Esophagus squamous epithelium (tissue), 5 donors: Measurements from ENCODE around the gene MAML3. TPM values are rescaled to one million over a fixed set of nuclear protein-coding genes. Genes with fewer than 3 reads are reported as not detected.

Experiments used
- DNase-seq: peaks from one replicate; lab custom pipeline; 2025; lab: John Stamatoyannopoulos, UW
- H3K27ac ChIP-seq, 4 donors: fragments of 200-600 bp; sonication (generic); one replicate each; pipeline ENCODE4 v1.5.1; 2016 to 2019; ENCODE audit warnings: mild to moderate bottlenecking in 1 of 4
- H3K27me3 ChIP-seq, 4 donors: fragments of 200-600 bp; sonication (generic); 1 replicate in 3 of 4; 2 replicates in 1 of 4; pipeline versions ENCODE4 v1.5.1 to v1.6.0; 2017 to 2021; ENCODE audit warnings: antibody characterized with exemption in 1 of 4
- H3K36me3 ChIP-seq, 3 donors: fragments of 200-600 bp; sonication (generic); one replicate each; pipeline ENCODE4 v1.5.1; 2016 to 2019
- H3K4me1 ChIP-seq, 3 donors: fragments of 200-600 bp; sonication (generic); one replicate each; pipeline ENCODE4 v1.5.1; 2017 to 2019
- H3K4me3 ChIP-seq, 4 donors: fragments of 200-600 bp; sonication (generic); 1 replicate in 3 of 4; 2 replicates in 1 of 4; pipeline ENCODE4 v1.5.1; 2016 to 2019; ENCODE audit warnings: mild to moderate bottlenecking in 2 of 4, moderate library complexity in 1 of 4
- H3K9me3 ChIP-seq, 3 donors: fragments of 200-600 bp; sonication (generic); one replicate each; pipeline ENCODE4 v1.5.1; 2016 to 2019
- POLR2A ChIP-seq, 4 donors: fragments of 450-650 bp; IDR thresholded peaks; one replicate each; pipeline ENCODE4 v1.6.1; 2017; ENCODE audit warnings: antibody characterized with exemption in 4 of 4, mild to moderate bottlenecking in 4 of 4, moderate library complexity in 3 of 4
- WGBS, 2 donors: methylation state at CpG; one replicate each; pipeline ENCODE4 v1.1.5; 2018; 5-methylcytosine and 5-hydroxymethylcytosine counted together
- intact Hi-C: fragments of 100-400 bp; cut with DNase I; formaldehyde crosslinking; loops from one replicate; pipeline ENCODE4 v1.15.0; 2022
- total RNA-seq, 4 donors: library from RNA; depleted of rRNA; stranded (reverse); fragments of >200 nt; gene quantifications; one replicate each; pipeline ENCODE4 v1.1.0, GENCODE V29; 2016
- TF ChIP-seq, protein P1 (sequence below), 6 experiments: fragments of 450-650 bp in 4 of 6; fragments of 200-600 bp in 2 of 6; sonication (generic) in 2 of 6; IDR thresholded peaks; one replicate each; pipeline ENCODE4 v1.5.1; 2016 to 2019; ENCODE audit warnings: antibody characterized with exemption in 6 of 6, mild to moderate bottlenecking in 4 of 6, moderate library complexity in 4 of 6
- donor health status: DM: yes; HTN: yes; CAD: no.

Gene MAML3
- total RNA-seq, 4 donors from 2014 or later = 6.9 to 14.2 (median 8.9) TPM

DNA sequence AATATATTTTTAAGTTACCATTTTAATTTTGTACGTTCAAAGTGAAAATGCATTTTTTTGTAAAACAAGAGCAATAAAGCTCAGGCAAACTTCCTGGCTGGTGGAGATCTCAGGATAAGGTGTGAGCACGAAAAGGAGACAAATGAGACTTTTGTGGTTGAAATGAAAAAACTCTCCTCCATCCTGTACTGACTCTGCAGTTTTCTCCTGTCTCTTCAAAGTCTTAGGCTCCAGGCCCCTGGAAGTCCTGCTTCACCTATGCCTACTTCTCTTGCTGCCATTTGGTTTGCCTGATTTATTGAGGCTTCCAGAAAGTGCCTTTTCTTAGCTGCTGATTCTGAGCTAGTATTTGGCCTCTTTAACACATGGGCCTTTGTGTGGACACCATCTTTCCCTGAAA lies 77.7 kb downstream of the MAML3 start:
- no peaks in the 10 kb centered on the region for H3K27me3 ChIP-seq
- no peaks in the 10 kb centered on the region for H3K9me3 ChIP-seq
- H3K4me3 ChIP-seq = no peak overlapping the region
- no peaks in the 10 kb centered on the region for H3K36me3 ChIP-seq
- WGBS, 2 donors = 76% methylated on average over 2 of the region's 2 CpGs
- peaks cover 0 to 1% (median 0%) of the 10 kb centered on the region in 3 donors for H3K4me1 ChIP-seq
- no peak overlapping the region for H3K27ac ChIP-seq
- no peak for DNase-seq
- intact Hi-C loops = no loop called here
- TF ChIP-seq, protein P1, sequence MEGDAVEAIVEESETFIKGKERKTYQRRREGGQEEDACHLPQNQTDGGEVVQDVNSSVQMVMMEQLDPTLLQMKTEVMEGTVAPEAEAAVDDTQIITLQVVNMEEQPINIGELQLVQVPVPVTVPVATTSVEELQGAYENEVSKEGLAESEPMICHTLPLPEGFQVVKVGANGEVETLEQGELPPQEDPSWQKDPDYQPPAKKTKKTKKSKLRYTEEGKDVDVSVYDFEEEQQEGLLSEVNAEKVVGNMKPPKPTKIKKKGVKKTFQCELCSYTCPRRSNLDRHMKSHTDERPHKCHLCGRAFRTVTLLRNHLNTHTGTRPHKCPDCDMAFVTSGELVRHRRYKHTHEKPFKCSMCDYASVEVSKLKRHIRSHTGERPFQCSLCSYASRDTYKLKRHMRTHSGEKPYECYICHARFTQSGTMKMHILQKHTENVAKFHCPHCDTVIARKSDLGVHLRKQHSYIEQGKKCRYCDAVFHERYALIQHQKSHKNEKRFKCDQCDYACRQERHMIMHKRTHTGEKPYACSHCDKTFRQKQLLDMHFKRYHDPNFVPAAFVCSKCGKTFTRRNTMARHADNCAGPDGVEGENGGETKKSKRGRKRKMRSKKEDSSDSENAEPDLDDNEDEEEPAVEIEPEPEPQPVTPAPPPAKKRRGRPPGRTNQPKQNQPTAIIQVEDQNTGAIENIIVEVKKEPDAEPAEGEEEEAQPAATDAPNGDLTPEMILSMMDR (IDR thresholded peaks at IDR 0.05) = no peak
- no peak for TF ChIP-seq POLR2A (IDR thresholded peaks at IDR 0.05)

- Histone ChIP-seq H3K4me1 (peaks cover 0 to 8% (median 0%) of the 10 kb centered on the region in 3 donors), H3K4me3 (no peak overlapping the region), H3K36me3 (no peaks in the 10 kb centered on the region), H3K27ac (no peak overlapping the region), H3K9me3 (no peaks in the 10 kb centered on the region), H3K27me3 (no peaks in the 10 kb centered on the region)
- TF ChIP-seq POLR2A (IDR thresholded peaks at IDR 0.05) = no peak
- TF ChIP-seq, protein P1 (IDR thresholded peaks at IDR 0.05) = no peak
- intact Hi-C loops = no loop called here
- WGBS, 2 donors = 63 to 67% methylated on average over 3 of the region's 3 CpGs
- no peak for DNase-seq
Observed at GRCh38 chr4:140071806-140072205, 82.2 kb downstream of the MAML3 start.

GRCh38 chr4:140070973-140071372 lies 83.0 kb downstream of the MAML3 start:
- H3K36me3 ChIP-seq = no peaks in the 10 kb centered on the region
- H3K9me3 ChIP-seq = no peaks in the 10 kb centered on the region
- 88 to 89% methylated on average over 6 of the region's 6 CpGs for WGBS, 2 donors
- H3K4me3 ChIP-seq = no peak overlapping the region
- intact Hi-C loops = no loop called here
- DNase-seq = no peak
- H3K27ac ChIP-seq = no peak overlapping the region
- peaks cover 0 to 8% (median 0%) of the 10 kb centered on the region in 3 donors for H3K4me1 ChIP-seq
- TF ChIP-seq, protein P1 (IDR thresholded peaks at IDR 0.05) = no peak
- TF ChIP-seq POLR2A (IDR thresholded peaks at IDR 0.05) = no peak
- no peaks in the 10 kb centered on the region for H3K27me3 ChIP-seq

DNA sequence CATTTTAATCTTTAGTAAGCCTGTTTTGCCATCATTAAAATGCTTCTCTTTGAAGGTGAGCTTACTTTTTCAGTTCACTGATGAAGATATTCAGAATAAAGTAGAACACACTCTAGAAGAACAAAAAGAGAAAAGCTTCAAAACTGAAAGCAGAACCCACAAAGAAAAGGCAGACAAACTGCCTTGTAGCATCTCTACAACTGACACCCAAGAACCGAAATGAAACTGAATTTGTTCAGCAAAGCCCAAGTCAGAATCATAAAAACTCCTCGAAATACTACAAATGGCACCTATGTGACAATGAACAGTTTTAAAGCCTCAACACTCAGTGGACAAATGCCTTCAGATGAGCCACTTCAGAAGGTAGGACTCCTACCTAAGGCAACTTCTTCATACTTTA lies 83.6 kb downstream of the MAML3 start:
- DNase-seq = no peak
- no peak overlapping the region for H3K27ac ChIP-seq
- no peak overlapping the region for H3K4me3 ChIP-seq

GRCh38 chr4:140069066-140069465 lies 84.9 kb downstream of the MAML3 start:
- DNase-seq = no peak
- H3K9me3 ChIP-seq = no peaks in the 10 kb centered on the region
- no peak overlapping the region for H3K27ac ChIP-seq
- peaks cover 0 to 8% (median 0%) of the 10 kb centered on the region in 3 donors for H3K4me1 ChIP-seq
- TF ChIP-seq, protein P1 (IDR thresholded peaks at IDR 0.05) = no peak
- no peaks in the 10 kb centered on the region for H3K36me3 ChIP-seq
- WGBS, 2 donors = 80 to 85% methylated on average over 2 of the region's 2 CpGs
- intact Hi-C loops = no loop called here
- H3K27me3 ChIP-seq = no peaks in the 10 kb centered on the region
- no peak overlapping the region for H3K4me3 ChIP-seq

More for the DNA sequence above, 83.6 kb downstream of the MAML3 start:
- WGBS, 2 donors = 64 to 80% methylated on average over 2 of the region's 2 CpGs
- intact Hi-C loops = no loop called here
- Histone ChIP-seq H3K9me3 (no peaks in the 10 kb centered on the region), H3K4me1 (peaks cover 0 to 8% (median 0%) of the 10 kb centered on the region in 3 donors), H3K36me3 (no peaks in the 10 kb centered on the region), H3K27me3 (no peaks in the 10 kb centered on the region)
- no peak for TF ChIP-seq POLR2A (IDR thresholded peaks at IDR 0.05)
- TF ChIP-seq, protein P1 (IDR thresholded peaks at IDR 0.05) = no peak
